ENCODE data around the gene LPA.

- TF ChIP-seq CTCF (IDR thresholded peaks at IDR 0.05) (no peak), POLR2A (IDR thresholded peaks at IDR 0.05) (no peak)
These were observed 26.4 kb upstream of the LPA start for GRCh38 chr6:160690458-160690857.
